HG03196 (cell line): ENCODE results near the gene PCCA.

ENCODE experiments used
- ATAC-seq: cut with Tn5 transposase; IDR thresholded peaks from one replicate; pipeline ENCODE4 v1.9.1; 2021; ENCODE audit not compliant: unreplicated experiment

The PCCA gene

GRCh38 chr13:100493418-100493817 lies 404.5 kb downstream of the PCCA start:
- ATAC-seq = no peak

- no peak for ATAC-seq
Measured at GRCh38 chr13:100495455-100495854, 406.6 kb downstream of the PCCA start.

GRCh38 chr13:100497389-100497788 lies 408.5 kb downstream of the PCCA start:
- no peak for ATAC-seq

GRCh38 chr13:100502446-100502845 lies 413.6 kb downstream of the PCCA start:
- ATAC-seq = no peak

- ATAC-seq = no peak
Measured at GRCh38 chr13:100503622-100504021, 414.7 kb downstream of the PCCA start.

GRCh38 chr13:100506154-100506553 lies 417.3 kb downstream of the PCCA start:
- ATAC-seq = no peak

- ATAC-seq = no peak
Measured at GRCh38 chr13:100506600-100507422, 417.9 kb downstream of the PCCA start.

GRCh38 chr13:100508455-100508854 lies 419.6 kb downstream of the PCCA start:
- ATAC-seq = no peak

GRCh38 chr13:100508996-100509395 lies 420.1 kb downstream of the PCCA start:
- ATAC-seq = no peak

- ATAC-seq = no peak
Measured at GRCh38 chr13:100510208-100510957, 421.5 kb downstream of the PCCA start.

- no peak for ATAC-seq
Measured at GRCh38 chr13:100511466-100511865, 422.6 kb downstream of the PCCA start.

- no peak for ATAC-seq
Measured at GRCh38 chr13:100512422-100512821, 423.5 kb downstream of the PCCA start.

- no peak for ATAC-seq
Measured at GRCh38 chr13:100513171-100513570, 424.3 kb downstream of the PCCA start.

- ATAC-seq = no peak
Measured at GRCh38 chr13:100513987-100514670, 425.2 kb downstream of the PCCA start.

GRCh38 chr13:100514788-100515409 lies 426.0 kb downstream of the PCCA start:
- ATAC-seq = peak; percentile 74

- no peak for ATAC-seq
Measured at GRCh38 chr13:100515410-100515800, 426.5 kb downstream of the PCCA start.

GRCh38 chr13:100517135-100517534 lies 428.2 kb downstream of the PCCA start:
- ATAC-seq = no peak

- no peak for ATAC-seq
Measured at GRCh38 chr13:100517728-100518127, 428.8 kb downstream of the PCCA start.

GRCh38 chr13:100518394-100519062 lies 429.6 kb downstream of the PCCA start:
- no peak for ATAC-seq

GRCh38 chr13:100519626-100520025 lies 430.7 kb downstream of the PCCA start:
- no peak for ATAC-seq
